ENCODE results near the gene DCLK1. TPM values are rescaled to one million over a fixed set of nuclear protein-coding genes. Genes with fewer than 3 reads are reported as not detected.

Gene DCLK1
- total RNA-seq, 1 donor from 2014 or later, result 4.5 TPM

DNA sequence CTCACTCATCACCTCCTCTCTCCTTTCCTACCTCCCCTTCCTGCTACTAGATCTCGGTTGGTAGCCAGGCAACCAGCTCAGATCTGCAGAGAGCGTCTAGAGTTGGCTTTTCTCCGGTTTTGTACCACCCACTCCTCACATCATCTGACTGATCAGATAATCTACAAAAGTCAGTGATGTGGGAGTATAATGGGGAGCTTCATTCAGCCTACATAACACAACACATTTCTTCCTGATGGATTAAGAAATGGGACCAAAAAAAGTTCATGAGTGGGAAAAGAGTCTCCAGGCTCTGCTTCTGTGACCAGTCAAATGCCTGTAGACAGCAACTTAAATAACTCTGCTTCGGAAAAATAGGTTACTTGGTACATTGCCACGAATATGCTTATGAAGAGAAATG, 279.8 kb downstream of the DCLK1 start:
- Histone ChIP-seq H3K4me3 (no peak overlapping the region), H3K4me1 (no peaks in the 10 kb centered on the region), H3K27ac (no peak overlapping the region), H3K27me3 (no peaks in the 10 kb centered on the region), H3K36me3 (no peaks in the 10 kb centered on the region), H3K9me3 (no peaks in the 10 kb centered on the region)
- ATAC-seq (no peak), DNase-seq (no peak)
- TF ChIP-seq, protein P1, sequence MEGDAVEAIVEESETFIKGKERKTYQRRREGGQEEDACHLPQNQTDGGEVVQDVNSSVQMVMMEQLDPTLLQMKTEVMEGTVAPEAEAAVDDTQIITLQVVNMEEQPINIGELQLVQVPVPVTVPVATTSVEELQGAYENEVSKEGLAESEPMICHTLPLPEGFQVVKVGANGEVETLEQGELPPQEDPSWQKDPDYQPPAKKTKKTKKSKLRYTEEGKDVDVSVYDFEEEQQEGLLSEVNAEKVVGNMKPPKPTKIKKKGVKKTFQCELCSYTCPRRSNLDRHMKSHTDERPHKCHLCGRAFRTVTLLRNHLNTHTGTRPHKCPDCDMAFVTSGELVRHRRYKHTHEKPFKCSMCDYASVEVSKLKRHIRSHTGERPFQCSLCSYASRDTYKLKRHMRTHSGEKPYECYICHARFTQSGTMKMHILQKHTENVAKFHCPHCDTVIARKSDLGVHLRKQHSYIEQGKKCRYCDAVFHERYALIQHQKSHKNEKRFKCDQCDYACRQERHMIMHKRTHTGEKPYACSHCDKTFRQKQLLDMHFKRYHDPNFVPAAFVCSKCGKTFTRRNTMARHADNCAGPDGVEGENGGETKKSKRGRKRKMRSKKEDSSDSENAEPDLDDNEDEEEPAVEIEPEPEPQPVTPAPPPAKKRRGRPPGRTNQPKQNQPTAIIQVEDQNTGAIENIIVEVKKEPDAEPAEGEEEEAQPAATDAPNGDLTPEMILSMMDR (IDR thresholded peaks at IDR 0.05), result no peak
- intact Hi-C loops (cut with DNase I), result no loop called here

- Histone ChIP-seq H3K27ac (no peak overlapping the region), H3K4me1 (no peaks in the 10 kb centered on the region), H3K27me3 (no peaks in the 10 kb centered on the region), H3K36me3 (no peaks in the 10 kb centered on the region), H3K9me3 (no peaks in the 10 kb centered on the region), H3K4me3 (no peak overlapping the region)
- intact Hi-C loops (cut with DNase I), result no loop called here
- no peak for ATAC-seq
- TF ChIP-seq, protein P1 (IDR thresholded peaks at IDR 0.05), result no peak
- DNase-seq, result no peak
Measured at GRCh38 chr13:35850569-35850968, 280.6 kb downstream of the DCLK1 start.

GRCh38 chr13:35849256-35849644, 281.9 kb downstream of the DCLK1 start:
- Histone ChIP-seq H3K4me1 (no peaks in the 10 kb centered on the region), H3K27me3 (no peaks in the 10 kb centered on the region), H3K36me3 (no peaks in the 10 kb centered on the region), H3K4me3 (no peak overlapping the region), H3K27ac (no peak overlapping the region), H3K9me3 (no peaks in the 10 kb centered on the region)
- no peak for ATAC-seq
- DNase-seq, result no peak
- TF ChIP-seq, protein P1 (IDR thresholded peaks at IDR 0.05), result no peak
- intact Hi-C loops (cut with DNase I), result no loop called here

GRCh38 chr13:35848336-35849255, 282.6 kb downstream of the DCLK1 start:
- DNase-seq (no peak), ATAC-seq (no peak)
- Histone ChIP-seq H3K36me3 (no peaks in the 10 kb centered on the region), H3K27ac (no peak overlapping the region), H3K27me3 (no peaks in the 10 kb centered on the region), H3K4me1 (no peaks in the 10 kb centered on the region), H3K9me3 (no peaks in the 10 kb centered on the region), H3K4me3 (no peak overlapping the region)
- TF ChIP-seq, protein P1 (IDR thresholded peaks at IDR 0.05), result no peak
- intact Hi-C loops (cut with DNase I), result no loop called here

GRCh38 chr13:35843272-35843671, 287.9 kb downstream of the DCLK1 start:
- Histone ChIP-seq H3K27me3 (no peaks in the 10 kb centered on the region), H3K9me3 (no peaks in the 10 kb centered on the region), H3K4me1 (no peaks in the 10 kb centered on the region), H3K36me3 (no peaks in the 10 kb centered on the region), H3K4me3 (no peak overlapping the region), H3K27ac (no peak overlapping the region)
- TF ChIP-seq, protein P1 (IDR thresholded peaks at IDR 0.05), result no peak
- ATAC-seq, result no peak
- intact Hi-C loops (cut with DNase I), result no loop called here
- DNase-seq, result no peak

Measured in upper lobe of right lung (tissue), 1 donor.